D341Med (cell line): ENCODE measurements around the gene CCDC15.

ENCODE experiments used
- DNase-seq: peaks from one replicate; pipeline ENCODE4 v3.0.0; 2012; ENCODE audit warnings: low spot score

CCDC15 gene

DNA sequence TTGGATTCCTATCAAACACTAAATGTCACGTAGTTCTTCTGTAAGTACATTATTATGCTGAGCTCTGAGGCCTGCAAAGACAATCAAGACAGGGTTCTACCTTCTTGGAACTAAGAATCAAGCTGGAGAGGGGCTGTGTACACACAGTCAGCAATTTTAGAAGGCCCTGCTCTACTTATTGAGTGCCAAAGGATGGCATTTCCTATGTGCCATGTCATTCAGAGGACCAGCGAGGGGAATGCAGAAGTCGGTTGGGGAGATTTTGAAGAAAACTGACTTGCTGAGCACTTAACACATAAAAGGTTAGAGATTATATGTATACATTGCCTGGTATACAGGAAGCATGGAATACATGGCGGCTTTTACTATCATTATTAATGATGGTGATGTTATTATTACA, 114.4 kb downstream of the CCDC15 start:
- DNase-seq: no peak

DNA sequence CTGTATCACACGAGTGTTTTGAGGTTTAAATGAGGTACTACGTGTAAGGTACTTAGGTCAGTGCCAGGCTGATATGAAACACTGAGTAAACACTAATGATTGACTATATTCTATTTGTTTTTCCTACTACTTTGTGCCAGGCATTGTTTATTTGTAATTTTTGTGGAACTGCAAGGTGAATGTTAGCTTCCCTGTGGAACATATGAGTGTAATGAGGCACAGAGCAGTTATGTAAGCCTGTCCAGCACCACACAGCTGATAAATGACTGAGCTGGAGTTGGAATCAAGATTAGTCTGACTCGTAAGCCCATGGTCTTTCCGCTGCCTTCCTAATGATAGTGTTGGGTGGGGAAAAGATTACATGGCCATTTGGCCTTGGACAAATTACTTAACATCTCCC, 115.0 kb downstream of the CCDC15 start:
- no peak for DNase-seq

- peak; percentile 10 for DNase-seq
Measured at GRCh38 chr11:125069796-125070195, 115.8 kb downstream of the CCDC15 start.

DNA sequence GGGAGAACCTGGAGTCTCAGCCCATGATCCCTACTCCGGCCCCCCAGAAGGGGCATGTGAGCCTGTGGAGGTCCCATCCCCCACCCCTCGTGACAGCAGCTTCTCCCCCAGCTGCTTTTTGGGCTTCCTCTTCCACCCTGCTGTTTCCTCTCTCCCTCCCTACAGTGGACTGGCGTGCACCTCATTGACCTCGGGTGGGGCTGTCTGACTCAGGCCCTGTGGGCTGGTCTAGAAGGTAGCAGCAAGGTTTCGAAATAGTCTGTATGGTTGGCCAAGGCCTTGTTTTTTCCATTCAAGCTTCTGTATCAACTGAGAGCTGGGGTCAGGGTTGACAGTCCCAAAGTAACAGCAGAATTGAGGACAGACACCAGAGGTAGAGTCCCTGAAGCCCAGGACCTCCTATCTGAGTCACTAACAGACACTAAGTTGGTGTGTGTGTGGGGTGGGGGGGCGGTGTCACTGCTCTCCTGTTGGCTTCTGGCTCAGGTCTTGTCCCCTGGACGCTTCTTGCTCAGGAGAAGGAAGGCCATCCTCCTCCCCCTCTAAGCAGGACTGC, 116.8 kb downstream of the CCDC15 start:
- no peak for DNase-seq

DNA sequence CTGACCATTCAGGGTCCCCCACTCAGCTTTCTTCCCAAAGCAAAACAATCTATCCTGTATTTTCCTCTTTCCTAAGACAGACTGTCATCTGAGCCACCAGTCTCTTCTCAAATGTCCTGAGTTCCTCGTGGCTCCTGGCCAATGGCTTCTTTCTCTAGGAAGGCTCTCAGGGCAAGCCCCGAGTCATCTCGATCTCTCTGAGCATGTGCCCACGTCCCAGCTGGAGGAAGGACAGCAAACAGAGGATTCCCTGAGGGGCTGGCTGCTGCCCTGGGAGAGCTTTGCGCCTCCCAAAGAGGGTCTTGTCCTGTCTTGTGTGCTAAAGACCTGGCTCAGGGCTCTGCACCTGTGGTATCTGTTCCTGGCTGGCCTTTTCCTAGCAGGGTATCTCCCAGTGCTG, 117.4 kb downstream of the CCDC15 start:
- peak; percentile 13 for DNase-seq

GRCh38 chr11:125071846-125072217, 117.8 kb downstream of the CCDC15 start:
- peak; percentile 19 for DNase-seq

GRCh38 chr11:125072218-125072960, 118.4 kb downstream of the CCDC15 start:
- DNase-seq: peak; percentile 14

DNA sequence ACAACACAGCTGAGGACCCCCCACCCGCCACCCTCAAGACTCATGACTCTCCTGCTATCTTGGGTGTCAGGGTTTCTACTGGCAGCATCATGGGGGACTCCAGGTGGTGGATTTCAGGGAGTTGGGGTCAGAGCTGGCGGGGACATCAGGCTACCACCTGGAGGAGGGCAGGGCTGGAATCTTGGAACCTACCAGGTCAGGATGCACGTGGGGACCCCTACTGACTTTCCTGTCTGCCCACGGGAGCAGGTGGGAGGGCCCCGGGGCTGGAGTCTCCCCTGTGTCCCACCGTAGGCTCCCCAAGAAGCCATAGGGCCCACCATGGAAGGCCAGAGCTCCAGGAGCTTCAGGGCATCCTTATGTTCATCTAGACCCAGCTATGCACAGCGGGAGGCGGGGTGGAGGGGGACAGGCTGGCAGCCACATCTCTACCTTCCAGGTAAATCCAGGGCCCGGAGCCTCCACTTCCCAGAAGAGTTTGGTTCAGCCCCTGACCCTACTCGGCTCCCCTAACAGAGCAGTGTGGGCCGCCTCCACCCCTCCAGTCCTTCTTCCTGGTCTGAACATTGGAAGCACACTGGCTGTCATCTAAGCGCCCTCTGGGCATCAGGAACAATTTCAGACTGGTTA, 119.1 kb downstream of the CCDC15 start:
- DNase-seq: no peak

GRCh38 chr11:125073616-125074483, 119.8 kb downstream of the CCDC15 start:
- DNase-seq: peak; percentile 17

GRCh38 chr11:125074511-125075241, 120.7 kb downstream of the CCDC15 start:
- peak; percentile 20 for DNase-seq

- no peak for DNase-seq
Measured at GRCh38 chr11:125075242-125075625, 121.2 kb downstream of the CCDC15 start.

- peak; percentile 22 for DNase-seq
Measured at GRCh38 chr11:125075900-125076317, 121.9 kb downstream of the CCDC15 start.

DNA sequence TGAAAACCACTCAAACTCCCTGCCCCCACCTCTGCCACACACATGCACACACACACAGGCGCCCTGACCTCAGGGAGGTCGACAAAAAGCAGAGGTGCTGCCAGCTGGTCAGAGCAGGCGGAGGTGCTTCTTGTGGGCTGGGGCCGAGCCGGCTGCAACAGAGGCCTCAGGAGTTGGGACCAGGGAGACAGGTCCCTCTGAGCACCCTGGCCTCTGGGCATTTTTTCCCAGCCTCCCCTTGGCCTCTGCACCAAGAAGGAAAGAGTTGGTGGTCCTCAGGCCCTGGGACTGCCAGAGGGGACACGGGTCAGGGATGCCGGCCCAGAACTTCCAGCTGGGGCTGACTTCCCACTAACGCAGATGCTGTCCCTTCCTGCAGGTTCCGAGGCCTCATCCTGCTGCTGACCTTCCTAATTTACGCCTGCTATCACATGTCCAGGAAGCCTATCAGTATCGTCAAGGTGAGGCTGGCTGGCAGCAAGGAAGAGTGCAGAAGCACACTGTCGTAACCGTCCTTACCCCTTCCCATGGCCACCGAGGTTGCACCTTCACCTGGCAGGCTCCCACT, 122.5 kb downstream of the CCDC15 start:
- DNase-seq: no peak

GRCh38 chr11:125078016-125078415, 124.0 kb downstream of the CCDC15 start:
- no peak for DNase-seq

GRCh38 chr11:125078516-125079140, 124.6 kb downstream of the CCDC15 start:
- DNase-seq: no peak

DNA sequence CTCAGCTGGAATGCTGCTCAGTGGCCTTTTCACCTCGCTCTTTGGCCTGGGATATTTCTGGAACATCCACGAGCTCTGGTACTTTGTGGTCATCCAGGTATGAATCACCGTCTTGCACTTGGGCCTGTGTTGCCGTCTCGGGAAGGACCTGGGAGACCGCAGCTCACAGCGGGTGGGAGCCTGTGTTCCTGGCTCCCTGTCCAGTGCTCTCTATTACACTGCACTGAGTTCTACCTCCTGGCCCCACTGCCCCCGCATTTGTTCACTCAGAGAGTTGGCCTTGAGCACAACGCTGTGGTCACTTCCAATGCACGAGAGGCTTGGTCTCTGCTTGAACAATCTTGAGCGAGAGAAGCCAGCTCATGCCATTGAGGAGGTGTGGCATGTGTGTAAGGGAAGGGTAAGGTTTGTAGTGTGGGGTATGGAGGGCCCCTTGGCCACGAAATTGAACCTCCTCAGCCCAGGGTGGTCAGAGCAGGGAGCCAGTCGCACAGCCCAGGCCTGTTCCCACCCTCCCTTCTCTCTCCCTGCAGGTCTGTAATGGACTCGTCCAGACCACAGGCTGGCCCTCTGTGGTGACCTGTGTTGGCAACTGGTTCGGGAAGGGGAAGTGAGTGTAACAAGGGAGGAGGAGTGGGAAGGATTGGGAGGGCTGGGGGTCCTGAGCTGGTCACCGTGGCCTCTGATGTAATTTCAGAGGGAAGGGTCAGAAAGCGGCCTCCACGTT, 125.3 kb downstream of the CCDC15 start:
- DNase-seq: no peak

DNA sequence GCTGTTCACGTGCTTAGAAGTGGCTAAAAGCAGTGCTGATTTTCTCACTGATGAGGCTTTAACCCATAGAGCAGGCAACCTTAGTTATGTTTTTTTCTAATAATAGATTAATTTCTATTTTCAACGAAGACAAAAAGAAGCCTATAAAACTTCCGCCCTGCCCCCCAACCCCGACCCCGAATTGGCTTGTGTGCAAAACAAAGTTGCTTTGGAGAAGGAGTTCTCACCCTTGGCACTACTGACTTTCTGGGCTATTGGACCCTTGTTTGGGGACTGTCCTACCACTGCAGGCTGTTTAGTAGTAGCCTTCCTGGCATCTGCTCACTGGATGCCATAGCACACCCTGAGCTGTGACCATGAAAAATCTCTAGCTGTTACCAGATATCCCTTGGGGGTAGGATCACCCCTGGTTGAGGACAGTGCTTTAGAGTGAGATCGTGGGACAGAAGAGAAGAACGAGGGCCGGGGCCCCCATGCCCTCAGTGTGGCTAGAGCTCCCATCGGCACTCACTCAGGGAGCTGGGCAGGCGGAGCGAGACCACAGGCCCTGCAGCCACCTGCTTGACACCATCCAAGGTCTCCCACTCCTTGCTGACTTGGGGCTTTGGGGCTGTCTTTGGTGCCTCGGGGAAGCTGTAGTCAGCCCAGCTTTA, 126.0 kb downstream of the CCDC15 start:
- DNase-seq: peak; percentile 17

GRCh38 chr11:125080531-125080911, 126.5 kb downstream of the CCDC15 start:
- peak; percentile 8 for DNase-seq

DNA sequence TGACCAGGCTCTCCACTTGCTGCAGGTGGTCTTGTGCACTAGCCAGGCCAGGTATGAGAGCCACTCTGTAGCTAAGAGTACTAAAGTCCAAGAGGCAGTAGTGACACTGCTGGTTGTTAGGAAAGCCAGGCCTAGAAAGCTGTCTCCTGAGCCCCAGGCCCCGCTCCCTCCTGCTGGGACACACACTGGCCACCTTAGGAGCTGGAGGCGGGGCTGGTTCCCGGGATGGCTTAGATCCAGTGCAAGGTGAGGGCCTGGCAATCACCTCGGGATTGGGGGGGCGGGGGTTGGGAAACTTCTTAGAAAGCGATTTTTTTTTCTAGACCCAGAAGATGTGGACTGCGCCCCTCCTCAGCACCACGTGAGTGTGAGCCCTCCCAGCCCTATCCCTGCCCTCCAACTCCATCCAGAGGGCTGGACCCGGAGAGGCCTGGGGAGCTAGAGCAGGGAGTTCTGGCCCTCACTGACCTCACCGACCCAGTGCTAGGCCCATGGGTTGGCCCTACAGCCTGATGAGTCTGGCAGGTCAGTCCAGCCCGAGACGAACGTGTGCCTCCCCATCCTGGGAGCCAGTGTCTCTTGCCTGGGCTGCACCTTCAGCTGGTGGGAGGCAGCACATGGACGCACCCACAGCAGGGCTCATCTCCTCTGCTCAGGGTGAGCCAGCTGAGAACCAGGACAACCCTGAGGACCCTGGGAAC, 127.2 kb downstream of the CCDC15 start:
- DNase-seq: peak; percentile 10
